HL-60 (cell line): Measurements from ENCODE around the gene FKBP1B.
A peak's percentile ranks its signal among the peaks of the same experiment; 100 is the strongest.

Source experiments
- DNase-seq, 2 experiments: peaks; one replicate each; pipeline ENCODE4 v3.0.0-alpha.2; 2010 to 2020; ENCODE audit warnings: low read depth in 1 of 2, low spot score in 1 of 2
- H3K27ac ChIP-seq: fragments of 250-450 bp; sonication (Bioruptor Pico); replicated peaks from 2 replicates; pipeline ENCODE4 v1.5.1; 2020; ENCODE audit warnings: mild to moderate bottlenecking, moderate library complexity
- H3K27me3 ChIP-seq: fragments of 250-450 bp; sonication (Bioruptor Pico); 2 replicates; pipeline ENCODE4 v1.5.1; 2021; ENCODE audit warnings: mild to moderate bottlenecking, moderate library complexity; ENCODE audit not compliant: insufficient read depth, poor library complexity, severe bottlenecking
- H3K4me3 ChIP-seq: replicated peaks from 2 replicates; pipeline ENCODE4 v1.5.1; 2011; ENCODE audit warnings: mild to moderate bottlenecking, control low read depth, low read length; ENCODE audit not compliant: insufficient read depth
- CTCF ChIP-seq: IDR thresholded peaks from one replicate; pipeline ENCODE4 v1.5.1; 2011; ENCODE audit warnings: low read length, control low read depth, inconsistent platforms; ENCODE audit not compliant: insufficient read depth
- GABPA ChIP-seq: IDR thresholded peaks from 2 replicates; pipeline ENCODE4 v1.6.1; 2012; ENCODE audit warnings: low read depth
- POLR2AphosphoS5 ChIP-seq: IDR thresholded peaks from 2 replicates; pipeline ENCODE4 v1.6.1; 2012; ENCODE audit warnings: low read depth
- REST ChIP-seq: IDR thresholded peaks from 2 replicates; pipeline ENCODE4 v1.6.1; 2012; ENCODE audit warnings: low read depth; ENCODE audit not compliant: insufficient replicate concordance
- SPI1 ChIP-seq: IDR thresholded peaks from 2 replicates; pipeline ENCODE4 v1.6.1; 2012; ENCODE audit warnings: low read depth, mild to moderate bottlenecking, borderline replicate concordance

FKBP1B gene

GRCh38 chr2:24019729-24020128 lies 29.8 kb upstream of the FKBP1B start:
- no peak for TF ChIP-seq GABPA
- no peak for TF ChIP-seq SPI1
- no peak for TF ChIP-seq POLR2AphosphoS5
- no peak for TF ChIP-seq REST
- TF ChIP-seq CTCF = no peak
- no peak overlapping the region for H3K4me3 ChIP-seq

GRCh38 chr2:24020244-24020643 lies 29.3 kb upstream of the FKBP1B start:
- no peak for DNase-seq
- TF ChIP-seq POLR2AphosphoS5 (no peak), GABPA (no peak), CTCF (no peak), SPI1 (no peak), REST (no peak)
- H3K4me3 ChIP-seq = no peak overlapping the region
- H3K27ac ChIP-seq = no peak overlapping the region
- no peaks in the 10 kb centered on the region for H3K27me3 ChIP-seq

More at GRCh38 chr2:24019729-24020128, 29.8 kb upstream of the FKBP1B start:
- Histone ChIP-seq H3K27ac (no peak overlapping the region), H3K27me3 (no peaks in the 10 kb centered on the region)
- no peak for DNase-seq

- H3K27me3 ChIP-seq = no peaks in the 10 kb centered on the region
- DNase-seq = peak in 1 of 2 experiments; percentile 35
- no peak overlapping the region for H3K4me3 ChIP-seq
- no peak overlapping the region for H3K27ac ChIP-seq
- no peak for TF ChIP-seq GABPA
- peak; percentile 16 for TF ChIP-seq CTCF
- TF ChIP-seq SPI1 = no peak
These were observed 28.2 kb upstream of the FKBP1B start for GRCh38 chr2:24021122-24021998.
